IPS DF 19.7 (cell line): ENCODE data around the gene JDP2.

Experiments
- DNase-seq: peaks from one replicate; pipeline ENCODE4 v3.0.0-alpha.2; 2013; ENCODE audit warnings: low read depth, low spot score

JDP2 gene

DNA sequence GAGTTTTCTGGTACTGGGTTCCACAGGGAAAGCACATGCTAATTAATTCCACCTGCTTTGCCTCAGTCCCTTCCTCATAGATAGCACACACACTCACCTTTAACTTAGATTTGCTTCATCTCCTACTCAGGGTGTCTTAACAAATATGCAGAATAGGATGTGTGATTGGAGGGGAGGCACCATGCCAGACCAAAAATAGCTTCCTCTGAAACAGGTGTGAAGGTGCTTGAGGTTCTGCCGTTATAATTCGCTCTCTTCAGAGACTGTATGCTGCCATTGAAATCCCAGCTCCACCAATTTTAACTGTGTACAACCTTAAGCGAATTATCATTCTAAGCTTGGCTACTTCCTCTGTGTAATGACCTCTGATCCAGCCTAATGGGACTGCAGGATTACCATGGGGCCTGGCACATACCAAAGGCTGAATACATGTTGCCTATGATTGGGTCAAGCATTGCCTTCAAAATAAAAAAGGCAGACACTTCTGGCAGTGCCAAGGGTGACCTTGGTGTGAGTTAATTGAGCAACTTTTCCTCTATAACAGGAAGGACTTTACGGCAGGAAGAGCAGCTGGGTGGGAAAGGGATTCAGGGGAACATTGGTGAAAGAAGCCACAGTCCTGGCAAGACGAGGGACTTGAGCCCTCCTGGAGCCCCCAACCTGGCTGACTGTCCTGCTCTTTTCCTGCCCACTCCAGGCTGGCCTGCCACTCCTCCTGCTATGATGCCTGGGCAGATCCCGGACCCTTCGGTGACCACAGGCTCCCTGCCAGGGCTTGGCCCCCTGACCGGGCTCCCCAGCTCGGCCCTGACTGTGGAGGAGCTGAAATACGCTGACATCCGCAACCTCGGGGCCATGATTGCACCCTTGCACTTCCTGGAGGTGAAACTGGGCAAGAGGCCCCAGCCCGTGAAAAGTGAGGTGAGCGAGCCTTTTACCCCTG is 9.7 kb downstream of the JDP2 start:
- DNase-seq, result no peak

DNA sequence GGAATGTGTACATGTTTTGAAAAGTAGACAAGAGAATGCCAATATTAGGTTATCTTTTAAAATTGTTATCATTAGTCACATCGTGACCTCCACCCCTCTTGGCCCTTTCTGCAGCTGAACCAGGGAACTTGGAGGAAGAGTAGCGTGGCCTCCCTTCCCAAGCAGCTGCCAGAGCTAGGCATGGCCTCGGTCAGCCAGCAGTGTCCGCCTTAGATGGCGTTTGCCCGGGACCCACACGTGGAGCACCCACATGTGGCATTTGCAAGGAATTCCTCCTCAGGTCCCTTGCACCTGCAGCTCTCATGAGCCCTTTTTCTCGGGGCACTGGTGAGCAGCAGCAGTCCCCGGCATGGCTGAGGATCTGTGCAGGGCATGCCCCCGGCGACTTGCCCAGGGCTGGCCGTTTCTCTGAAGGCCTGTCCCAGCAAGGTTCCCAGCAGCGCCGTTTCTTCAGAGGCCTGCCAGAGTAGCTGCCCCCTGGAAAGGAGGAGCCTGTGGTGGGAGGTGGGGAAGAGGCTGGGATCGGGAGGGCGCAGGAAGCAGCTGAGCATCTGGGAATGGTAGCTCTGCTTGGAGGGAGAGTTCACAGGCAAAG is 10.8 kb downstream of the JDP2 start:
- DNase-seq, result no peak

DNA sequence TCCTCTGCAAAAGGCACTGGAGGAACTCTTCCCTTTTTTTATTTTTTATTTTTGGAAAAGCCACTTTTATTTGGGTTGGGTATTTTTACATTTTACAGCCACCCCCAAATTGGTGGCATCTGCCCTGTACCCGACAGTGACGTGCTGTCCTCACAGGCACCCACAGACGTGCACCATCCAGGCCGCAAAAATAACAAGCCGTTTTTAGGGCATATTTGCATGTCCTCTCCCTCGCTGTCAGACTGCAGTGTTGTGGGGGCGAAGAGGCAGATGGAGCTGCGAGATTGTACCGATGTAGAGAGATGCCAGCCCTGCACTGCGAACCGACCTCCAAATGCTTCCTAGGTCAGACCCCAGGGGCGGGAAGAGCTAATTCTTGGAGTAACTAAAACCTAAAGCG is 12.2 kb downstream of the JDP2 start:
- DNase-seq, result no peak

DNA sequence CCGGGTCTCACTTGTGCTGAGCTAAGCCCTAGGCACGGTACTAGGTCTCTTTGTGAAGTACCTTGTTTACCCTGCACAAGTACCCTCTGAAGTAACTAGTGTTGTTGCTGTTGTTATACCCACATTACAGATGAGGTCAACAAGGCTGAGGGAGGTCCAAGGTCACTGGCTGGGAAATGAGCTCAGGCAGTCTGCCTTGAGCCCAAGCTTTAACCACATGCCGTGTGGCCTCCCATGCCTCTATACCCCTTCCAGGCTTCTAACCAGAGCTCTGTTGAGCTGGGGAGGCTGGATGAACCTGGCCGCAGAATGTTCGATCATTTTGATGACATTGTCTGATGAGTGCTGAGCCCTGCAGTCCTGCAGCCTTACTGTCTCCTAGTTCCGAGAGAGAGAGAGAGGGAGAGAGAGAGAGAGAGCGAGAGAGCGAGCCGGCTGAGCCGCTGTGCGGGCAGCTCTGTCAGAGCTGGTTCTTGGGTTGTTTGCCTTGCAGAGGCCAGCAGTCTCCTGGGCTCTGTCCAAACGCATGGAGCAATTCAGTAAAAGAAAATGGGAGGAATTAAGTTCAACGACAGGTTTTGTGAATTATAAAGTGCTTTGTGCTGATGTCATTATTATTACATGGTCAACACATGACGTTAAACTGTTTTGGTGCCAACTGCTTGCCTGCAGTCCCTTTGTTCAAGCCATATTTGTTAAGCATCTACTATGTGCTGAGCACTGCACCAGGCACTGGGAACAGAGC is 13.1 kb downstream of the JDP2 start:
- no peak for DNase-seq

DNA sequence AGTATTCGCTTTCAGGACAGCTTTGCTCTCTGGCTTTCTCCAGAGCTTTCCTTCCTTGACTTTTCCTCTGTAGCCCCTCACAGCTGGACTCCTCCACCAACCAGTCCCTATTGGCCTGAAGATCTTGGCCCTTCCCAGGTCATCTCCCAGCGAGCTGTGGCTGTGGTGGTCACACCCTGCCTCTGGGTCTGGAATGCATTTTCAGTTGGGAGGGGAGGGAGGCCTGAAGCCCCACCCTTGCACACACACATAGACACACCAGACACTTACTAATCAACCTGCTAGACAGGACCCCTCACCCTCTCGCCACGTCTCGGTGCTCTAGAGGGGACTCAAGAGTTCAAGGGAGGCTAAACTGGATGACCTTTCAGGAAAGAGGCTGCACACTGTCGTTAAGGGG is 13.9 kb downstream of the JDP2 start:
- DNase-seq, result no peak

DNA sequence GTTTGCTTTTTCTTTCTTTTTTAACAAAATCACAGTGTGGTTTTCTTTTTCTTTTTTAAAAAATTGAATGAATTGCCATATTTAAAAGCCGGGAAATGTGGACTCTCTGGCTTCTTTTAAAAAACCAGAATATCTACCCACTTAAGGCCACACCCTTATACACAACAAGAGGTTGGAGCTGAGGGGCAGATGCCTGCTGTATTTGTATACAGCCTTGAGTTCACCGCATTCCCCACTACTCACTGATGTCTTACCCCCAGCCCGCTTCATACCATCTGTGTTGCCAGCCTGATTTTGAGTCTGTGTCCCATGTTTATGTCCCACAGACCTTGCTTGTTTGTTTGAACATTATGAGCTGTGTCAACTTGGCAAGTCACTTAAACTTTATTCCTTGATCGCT is 14.3 kb downstream of the JDP2 start:
- no peak for DNase-seq

DNA sequence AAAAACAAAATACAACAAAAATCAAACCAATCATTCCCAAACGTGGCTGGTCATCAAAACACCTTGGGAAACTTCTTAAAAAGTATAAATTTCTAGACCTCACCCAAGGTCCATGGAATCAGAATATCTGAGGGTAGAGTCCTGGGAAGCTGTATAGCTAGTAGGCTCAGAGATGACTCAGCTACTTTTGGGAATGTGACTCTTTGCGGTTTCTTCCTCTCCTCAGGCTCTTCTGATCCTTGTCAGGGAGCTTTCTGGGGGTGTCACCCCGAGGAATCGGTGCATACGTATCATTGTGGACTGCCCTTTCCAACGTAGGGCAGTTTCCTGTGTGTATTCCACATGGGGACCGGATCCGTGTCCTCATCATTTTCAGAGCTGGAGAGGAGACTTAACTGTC is 14.8 kb downstream of the JDP2 start:
- no peak for DNase-seq

DNA sequence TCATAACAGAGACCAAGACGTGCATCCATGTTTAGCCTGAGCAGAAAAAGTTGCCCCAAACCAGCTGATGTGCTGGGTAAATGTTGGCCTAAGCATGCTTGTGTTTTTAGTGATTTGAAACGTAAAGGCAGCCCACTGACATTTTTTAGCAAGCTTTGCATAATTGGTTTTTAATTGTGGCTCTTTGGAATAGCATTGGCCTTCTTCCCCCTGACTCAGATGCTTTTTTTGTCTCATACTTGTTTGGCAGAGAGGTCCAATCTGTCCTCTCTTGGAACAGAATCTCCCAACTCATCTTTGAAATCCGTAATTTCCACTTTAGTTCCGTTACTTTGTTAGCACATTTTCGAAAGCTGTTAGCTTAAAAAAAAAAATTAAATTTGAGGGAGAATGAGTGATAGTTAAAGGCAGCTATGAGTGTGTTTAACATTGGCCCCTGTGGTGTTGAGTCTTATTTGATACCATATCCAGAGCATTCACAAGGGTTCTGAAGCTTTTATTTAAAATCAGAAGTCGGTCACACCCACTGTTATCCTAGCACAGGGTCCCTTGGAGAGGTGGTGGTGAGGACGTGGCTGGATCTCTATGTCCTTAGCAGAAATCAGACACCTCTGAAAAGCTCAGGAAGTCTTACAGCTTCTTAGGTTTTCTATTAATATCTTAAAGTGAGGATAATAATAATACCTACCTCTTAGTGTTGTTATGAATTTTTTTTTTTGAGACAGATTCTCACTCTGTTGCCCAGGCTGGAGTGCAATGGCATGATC is 15.6 kb downstream of the JDP2 start:
- DNase-seq, result no peak

DNA sequence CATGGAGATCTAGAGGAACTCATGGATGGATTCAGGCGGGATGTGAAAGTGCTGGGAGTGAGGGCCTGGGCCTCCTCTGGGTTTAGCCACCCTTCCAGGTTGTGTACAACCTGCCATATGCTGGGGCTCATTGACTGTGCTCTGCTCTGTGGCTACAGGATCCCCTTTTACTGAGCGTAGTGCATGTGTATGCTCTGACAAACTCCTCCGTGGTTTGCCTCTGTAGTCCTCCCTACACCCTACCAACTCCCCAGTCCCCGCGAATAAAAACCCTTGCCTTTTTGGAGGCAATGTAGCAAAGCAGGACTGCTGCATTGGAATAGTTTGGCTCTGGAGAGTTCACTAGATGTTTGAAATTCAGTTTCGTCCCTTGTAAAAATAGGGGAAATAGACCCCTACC is 17.4 kb downstream of the JDP2 start:
- no peak for DNase-seq

DNA sequence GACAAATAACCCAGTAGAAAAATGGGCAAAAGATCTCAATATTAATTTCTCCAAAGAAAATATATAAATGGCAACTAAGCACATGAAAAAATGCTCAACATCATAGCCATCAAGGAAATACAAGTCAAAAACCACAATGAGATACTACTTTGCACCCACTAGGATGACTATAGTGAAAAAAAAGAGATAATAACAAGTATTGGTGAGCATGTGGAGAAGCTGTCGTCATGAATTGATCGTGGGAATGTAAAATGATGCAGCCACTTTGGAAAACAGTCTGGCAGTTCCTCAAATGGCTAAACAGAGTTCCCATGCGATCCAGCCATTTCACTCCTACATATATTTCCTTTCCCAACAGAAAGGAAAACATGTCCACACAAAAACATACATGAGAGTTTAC is 18.1 kb downstream of the JDP2 start:
- no peak for DNase-seq

DNA sequence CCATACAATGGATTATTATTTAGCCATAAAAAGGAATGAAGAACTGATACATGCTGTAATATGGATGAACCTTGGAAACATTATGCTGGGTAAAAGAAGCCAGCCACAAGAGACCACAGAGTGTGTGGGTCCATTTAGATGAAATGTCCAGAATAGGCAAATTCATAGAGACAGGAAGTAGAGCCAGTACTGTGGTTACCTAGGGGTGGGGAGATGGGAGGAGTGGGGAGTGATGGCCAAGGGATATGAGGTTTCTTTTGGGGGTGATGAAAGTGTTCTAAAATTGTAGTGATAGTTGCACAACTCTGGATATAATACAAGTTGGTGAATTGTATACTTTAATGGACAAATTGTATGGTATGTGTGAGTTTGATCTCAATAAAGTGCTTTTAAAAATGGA is 18.6 kb downstream of the JDP2 start:
- DNase-seq, result no peak

DNA sequence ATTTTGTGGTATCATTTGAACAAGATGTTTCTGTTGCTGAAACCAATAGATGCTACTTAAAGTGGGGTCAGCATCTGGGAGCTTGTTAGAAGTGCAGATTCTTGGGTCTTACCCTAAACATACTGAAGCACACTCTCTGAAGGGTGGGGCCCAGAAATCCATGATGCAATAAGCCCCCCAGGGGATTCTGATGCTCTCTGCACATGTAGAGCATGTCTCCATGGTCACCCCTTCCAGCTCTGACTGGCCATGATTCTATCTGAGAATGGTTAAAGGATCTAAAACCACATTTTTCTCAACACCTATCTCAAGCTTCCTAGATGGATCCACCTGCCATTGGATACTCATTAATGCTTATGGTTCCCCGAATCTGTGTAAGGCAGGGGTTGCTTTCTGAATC is 20.4 kb downstream of the JDP2 start:
- no peak for DNase-seq

DNA sequence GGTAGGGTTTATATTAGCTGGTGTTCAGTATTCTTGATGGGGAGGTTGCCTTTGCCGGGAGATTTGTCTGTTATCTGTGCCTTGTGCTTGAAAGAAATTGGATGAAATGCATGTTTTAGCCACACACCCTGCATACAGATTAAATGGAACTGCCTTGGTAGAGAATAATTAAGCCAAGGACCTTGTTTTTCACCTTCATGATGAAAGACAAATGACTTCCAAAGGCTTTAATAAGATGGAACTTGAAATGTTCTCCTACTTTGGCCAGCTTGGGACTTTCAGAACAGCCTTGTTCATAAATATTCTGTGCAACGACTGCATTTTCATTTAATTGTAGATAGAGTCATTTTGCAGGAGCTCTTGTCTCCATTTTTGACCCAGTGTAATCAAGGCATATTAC is 21.2 kb downstream of the JDP2 start:
- DNase-seq, result no peak

DNA sequence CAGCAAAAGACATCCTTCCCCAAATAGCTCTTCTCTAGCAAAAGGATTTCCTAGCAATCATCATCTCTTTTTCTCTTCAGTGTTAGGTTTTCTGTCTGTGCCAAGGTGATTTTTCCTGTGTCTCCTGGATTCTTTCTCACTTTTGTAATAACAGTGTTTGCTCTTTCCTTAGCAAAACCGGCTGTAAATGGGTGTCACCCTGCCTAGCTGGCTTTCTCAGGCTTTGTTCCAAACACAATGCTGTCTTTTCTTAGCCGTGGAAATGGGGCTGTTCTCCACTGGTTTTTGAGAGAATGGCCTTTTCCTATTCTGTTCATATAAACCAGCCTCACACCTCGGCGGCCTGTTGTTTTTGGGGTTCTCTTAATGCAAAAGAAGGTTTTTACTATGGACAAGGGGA is 21.9 kb downstream of the JDP2 start:
- no peak for DNase-seq

DNA sequence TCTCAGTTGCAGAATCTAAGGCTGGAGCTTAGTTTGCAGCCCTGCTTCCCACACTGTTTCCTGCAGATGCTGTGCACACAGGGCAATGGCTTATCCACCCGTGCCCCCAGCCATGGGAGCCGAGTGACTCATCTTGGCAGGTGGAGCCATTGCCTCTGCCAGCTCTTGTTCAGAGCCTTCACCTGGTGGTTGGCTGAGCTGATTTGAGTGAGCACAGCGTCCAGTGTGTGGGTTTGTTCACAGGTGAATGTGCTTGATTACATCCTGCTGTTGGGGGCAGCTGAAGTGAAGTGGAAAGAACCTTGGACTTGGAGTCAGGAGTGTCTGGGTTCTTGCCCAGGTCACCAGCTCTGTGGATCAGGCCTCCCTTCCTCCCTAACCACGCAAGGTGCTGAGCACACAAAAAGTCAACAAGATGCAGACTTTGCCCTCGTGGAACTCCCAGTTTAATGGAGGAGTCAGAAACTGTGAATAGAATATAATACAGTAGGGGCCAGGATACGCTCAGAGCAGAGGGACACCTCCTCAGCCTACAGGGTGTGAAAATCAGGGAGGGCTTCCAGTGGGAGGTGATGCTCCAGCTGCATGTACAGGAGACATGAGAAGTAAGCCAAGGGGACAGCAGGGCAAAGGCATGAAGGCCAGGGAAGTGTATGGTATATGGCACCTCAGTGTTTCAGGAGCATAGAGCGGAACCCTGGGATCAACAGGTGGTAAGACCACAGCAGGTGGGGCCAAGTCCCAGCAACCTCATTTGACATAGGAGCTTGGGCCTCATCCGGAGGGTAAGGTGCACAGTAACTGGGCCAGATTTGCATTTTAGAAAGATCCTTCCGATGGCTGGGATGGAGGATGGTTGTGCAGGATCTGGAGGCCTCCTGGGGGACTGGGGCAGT is 22.8 kb downstream of the JDP2 start:
- DNase-seq, result no peak

DNA sequence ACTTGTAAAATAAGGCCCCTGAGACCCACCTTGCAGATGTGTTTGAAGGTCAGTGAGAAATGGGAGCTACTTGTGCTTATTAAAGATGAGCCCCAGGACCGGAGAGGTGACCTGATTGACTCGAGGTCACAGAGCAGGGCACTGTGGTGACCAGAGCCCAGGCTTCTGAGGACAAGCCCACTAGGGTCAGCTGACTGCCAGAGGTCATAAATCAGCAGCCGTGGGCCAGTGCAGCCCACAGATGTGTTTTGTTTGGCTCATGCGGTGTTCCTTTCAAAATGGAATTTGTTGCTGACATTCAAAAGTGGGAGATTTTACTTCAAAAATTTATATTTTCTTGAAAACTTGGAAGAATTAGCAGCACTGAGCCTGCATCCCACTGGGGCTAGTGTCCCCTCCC is 24.5 kb downstream of the JDP2 start:
- DNase-seq, result no peak

DNA sequence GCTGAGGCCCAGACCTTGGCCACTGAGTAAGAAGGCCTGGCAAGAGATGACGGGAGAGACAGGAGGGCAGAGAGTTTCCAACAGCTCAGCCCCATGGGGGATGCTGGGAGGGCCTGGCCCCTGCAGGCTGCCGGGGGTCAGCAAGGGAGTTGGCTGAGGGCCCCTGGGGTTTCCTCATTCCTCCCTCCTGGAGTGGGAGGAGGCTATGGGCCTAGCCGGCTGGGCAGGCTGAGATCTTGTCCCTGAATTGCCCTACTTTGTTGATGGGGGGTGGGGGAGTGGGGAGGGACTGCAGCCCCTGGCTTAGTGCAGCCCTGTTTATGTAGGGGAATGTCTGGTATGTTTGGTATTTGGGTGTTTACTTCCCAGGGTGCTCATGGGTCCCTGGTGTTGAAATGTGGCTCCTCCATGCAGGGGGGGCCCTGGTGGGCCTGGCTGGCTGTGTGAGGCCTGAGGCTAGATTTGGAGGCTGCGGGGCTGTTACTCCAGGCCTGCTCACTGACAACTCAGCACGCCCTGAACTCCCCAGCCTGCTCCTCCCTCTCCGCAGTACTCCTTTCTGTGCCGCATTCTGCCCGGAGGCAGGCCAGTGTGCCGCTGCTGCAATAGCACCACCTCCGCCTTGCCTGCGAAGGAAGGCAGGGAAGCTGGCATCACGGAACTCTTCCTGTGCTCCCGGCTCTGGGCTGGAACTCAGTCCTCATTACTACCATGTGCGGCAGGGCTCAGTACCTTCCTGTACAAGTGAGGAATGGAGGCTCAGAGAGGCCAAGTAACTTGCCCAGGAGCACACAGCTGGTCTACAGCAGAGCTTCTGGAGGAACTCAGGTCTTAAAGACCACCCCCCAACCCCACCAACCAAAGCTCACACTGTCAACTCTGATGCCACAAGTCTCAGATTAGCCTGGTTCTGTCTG is 25.3 kb downstream of the JDP2 start:
- DNase-seq, result peak; percentile 93

DNA sequence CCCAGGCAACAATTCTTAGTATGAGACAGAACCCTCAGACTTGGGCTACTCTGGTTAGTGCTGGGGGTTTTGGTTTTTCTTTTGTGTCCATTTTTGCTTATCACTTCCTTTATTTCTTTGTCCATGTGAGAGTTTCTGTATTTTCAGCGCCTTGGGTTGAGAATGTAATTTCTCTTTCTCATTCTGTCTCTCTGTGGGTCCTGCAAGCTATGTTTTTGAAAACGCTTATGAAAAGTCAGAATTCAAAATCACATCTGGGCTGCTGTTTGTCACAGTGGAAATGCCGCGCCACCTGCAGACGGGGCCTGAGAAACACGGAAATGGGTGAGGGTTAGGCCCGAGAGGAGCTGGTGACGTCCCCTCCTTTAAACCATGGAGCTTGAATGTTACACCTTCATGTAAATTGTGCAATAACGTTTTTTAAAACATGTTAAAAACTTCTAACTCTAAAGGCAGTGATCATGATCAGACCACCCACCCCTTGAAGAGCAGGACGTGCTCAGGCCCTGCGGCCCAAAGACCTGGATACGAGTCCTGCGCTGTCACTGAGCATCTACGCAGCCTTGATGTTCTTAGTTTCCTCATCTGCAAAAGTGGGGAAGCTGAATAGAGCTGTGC is 26.1 kb downstream of the JDP2 start:
- DNase-seq, result no peak

DNA sequence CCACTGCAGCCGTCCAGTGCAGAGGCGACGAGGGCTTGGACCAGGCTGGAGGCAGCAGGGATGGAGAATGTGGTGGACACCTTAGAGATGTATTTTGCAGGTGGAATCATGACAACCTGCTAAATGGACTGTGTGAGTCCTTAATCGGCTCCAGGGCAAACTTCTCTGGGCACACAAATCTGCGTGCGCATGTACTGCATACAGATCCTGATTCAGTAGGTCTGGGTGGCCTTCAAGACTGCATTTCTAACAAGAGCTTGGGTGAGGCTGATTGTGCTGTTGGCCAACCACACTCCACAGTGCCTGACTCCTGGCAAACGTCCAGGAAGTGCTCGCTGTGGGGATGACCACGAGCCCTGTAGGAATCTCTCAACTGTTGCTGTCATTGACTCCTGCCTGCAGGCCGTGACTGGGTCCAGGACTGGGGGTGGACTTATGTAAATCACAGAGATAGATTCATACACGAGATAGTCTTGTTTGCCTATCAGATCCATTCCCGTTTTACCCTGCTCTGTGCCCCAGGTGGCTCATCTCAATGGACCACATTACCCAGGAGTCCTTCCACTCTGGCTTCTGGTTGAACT is 27.2 kb downstream of the JDP2 start:
- DNase-seq, result no peak
